ENCODE measurements around the gene OR5AS1. TPM values are rescaled to one million over a fixed set of nuclear protein-coding genes. Genes with fewer than 3 reads are reported as not detected.
"Not testable (repeated sequence)": the region's sequence is repeated elsewhere in the genome, so short reads cannot be mapped to it uniquely, and the experiment has no call there.

The OR5AS1 gene
- not detected in 2 replicates for total RNA-seq

GRCh38 chr11:56027354-56027753 lies at the start of gene OR5AS1:
OR5AS1 (plus strand) TSS chr11:56027654; CDS start chr11:56030419, 2,765 bp downstream.
- Mint-ChIP-seq H3K27ac (no peak within 1 kb of the TSS), H3K4me1 (ENCODE audit: low read depth) (no peaks in the 10 kb centered on the region), H3K4me3 (no peak within 1 kb of the TSS), H3K36me3 (ENCODE audit: low read depth) (no peaks in the 10 kb centered on the region), H3K27me3 (ENCODE audit: insufficient read depth) (no peaks in the 10 kb centered on the region), H3K9me3 (peaks cover 12% of the 10 kb centered on the region)
- intact Hi-C loops (cut with micrococcal nuclease) = no loop called here
- no peak for DNase-seq (ENCODE audit: low spot score)

DNA sequence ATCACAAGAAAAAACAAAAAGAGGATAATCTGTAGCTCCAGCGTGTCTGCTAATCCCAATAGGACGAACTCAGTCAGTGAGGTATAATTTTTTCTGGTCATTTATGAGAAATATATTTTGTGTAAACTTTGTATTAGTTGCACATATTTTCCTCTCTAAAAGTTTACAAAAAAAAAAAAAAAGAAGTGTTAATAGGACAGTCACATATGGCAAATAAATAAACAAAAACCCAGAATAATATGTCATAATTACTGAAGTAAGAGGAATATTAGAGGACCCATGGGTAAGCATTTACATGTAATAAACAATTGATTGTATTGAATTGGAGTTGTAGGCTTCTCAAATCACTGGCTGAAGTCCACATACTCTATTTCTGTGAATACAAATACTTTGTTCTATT lies 32.9 kb upstream of the OR5AS1 start, which contains the start of gene OR5F1:
Gene OR5F1, minus strand, starts transcription at position 101 of the 400 bp plus-strand sequence. Its CDS starts 0 bp downstream, at position 101.
- no peaks in the 10 kb centered on the region for H3K27me3 Mint-ChIP-seq (ENCODE audit: insufficient read depth)
- no peak for DNase-seq (ENCODE audit: low spot score)
- H3K4me1 Mint-ChIP-seq (ENCODE audit: low read depth) = no peaks in the 10 kb centered on the region
- H3K36me3 Mint-ChIP-seq (ENCODE audit: low read depth) = no peaks in the 10 kb centered on the region
- H3K4me3 Mint-ChIP-seq = no peak within 1 kb of the TSS
- H3K9me3 Mint-ChIP-seq = peaks cover 27% of the 10 kb centered on the region
- intact Hi-C loops (cut with micrococcal nuclease) = no loop called here
- no peak within 1 kb of the TSS for H3K27ac Mint-ChIP-seq

GRCh38 chr11:56010716-56011115 lies 16.7 kb upstream of the OR5AS1 start:
- Mint-ChIP-seq H3K27ac (no peak overlapping the region), H3K4me3 (no peak overlapping the region), H3K9me3 (peaks cover 27% of the 10 kb centered on the region), H3K27me3 (ENCODE audit: insufficient read depth) (no peaks in the 10 kb centered on the region), H3K36me3 (ENCODE audit: low read depth) (no peaks in the 10 kb centered on the region), H3K4me1 (ENCODE audit: low read depth) (no peaks in the 10 kb centered on the region)
- DNase-seq (ENCODE audit: low spot score) = no peak
- intact Hi-C loops (cut with micrococcal nuclease) = no loop called here

GRCh38 chr11:56013805-56014204 lies 13.6 kb upstream of the OR5AS1 start:
- Mint-ChIP-seq H3K36me3 (ENCODE audit: low read depth) (no peaks in the 10 kb centered on the region), H3K27ac (no peak overlapping the region), H3K27me3 (ENCODE audit: insufficient read depth) (no peaks in the 10 kb centered on the region), H3K4me1 (ENCODE audit: low read depth) (no peaks in the 10 kb centered on the region), H3K9me3 (peaks cover 25% of the 10 kb centered on the region), H3K4me3 (no peak overlapping the region)
- intact Hi-C loops (cut with micrococcal nuclease) = no loop called here
- no peak for DNase-seq (ENCODE audit: low spot score)

DNA sequence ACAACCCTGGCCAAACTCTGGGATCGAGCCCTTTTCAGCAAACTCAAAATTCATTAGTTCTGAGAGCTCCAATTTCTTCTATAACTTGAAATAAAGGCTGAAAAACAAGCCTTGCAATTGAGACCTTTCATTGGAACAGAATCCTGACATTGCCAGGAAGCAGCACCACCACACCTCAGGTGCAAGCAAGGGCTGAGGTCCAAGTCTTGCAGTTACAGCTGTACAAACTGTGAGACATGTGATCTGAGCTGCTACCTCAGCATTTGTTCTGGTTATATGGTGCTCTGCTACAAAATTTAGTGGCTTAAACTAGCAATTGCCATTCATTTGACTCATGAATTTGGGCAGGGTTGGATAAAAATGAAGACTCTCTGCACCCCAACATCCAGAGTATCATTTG lies 18.1 kb downstream of the OR5AS1 start:
- H3K9me3 Mint-ChIP-seq = peaks cover 18% of the 10 kb centered on the region
- no peak overlapping the region for H3K4me3 Mint-ChIP-seq
- no peak for DNase-seq (ENCODE audit: low spot score)
- H3K4me1 Mint-ChIP-seq (ENCODE audit: low read depth) = no peaks in the 10 kb centered on the region
- intact Hi-C loops (cut with micrococcal nuclease) = no loop called here
- no peaks in the 10 kb centered on the region for H3K36me3 Mint-ChIP-seq (ENCODE audit: low read depth)
- no peak overlapping the region for H3K27ac Mint-ChIP-seq
- H3K27me3 Mint-ChIP-seq (ENCODE audit: insufficient read depth) = no peaks in the 10 kb centered on the region

DNA sequence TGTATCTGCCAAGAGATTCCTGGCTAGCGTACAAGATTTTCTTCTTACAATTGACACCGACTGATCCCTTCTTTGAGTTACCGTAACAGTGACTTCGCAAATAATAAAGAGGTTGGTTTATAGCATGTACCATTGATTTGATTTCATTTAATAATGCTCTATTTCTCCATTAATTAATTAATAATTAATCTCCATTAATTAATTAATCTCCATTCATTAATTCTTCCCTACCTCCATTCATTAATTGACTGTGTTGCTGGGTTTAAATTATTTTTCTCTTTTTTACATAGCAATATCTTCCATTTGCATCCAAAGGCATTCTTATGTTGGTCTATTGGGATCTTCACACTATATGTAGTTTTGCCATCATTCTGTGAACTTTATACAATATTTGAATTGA lies 21.0 kb downstream of the OR5AS1 start:
- peaks cover 7% of the 10 kb centered on the region for H3K9me3 Mint-ChIP-seq
- intact Hi-C loops (cut with micrococcal nuclease) = no loop called here
- no peaks in the 10 kb centered on the region for H3K27me3 Mint-ChIP-seq (ENCODE audit: insufficient read depth)
- H3K4me3 Mint-ChIP-seq = no peak overlapping the region
- H3K4me1 Mint-ChIP-seq (ENCODE audit: low read depth) = no peaks in the 10 kb centered on the region
- no peak overlapping the region for H3K27ac Mint-ChIP-seq
- no peak for DNase-seq (ENCODE audit: low spot score)
- no peaks in the 10 kb centered on the region for H3K36me3 Mint-ChIP-seq (ENCODE audit: low read depth)

DNA sequence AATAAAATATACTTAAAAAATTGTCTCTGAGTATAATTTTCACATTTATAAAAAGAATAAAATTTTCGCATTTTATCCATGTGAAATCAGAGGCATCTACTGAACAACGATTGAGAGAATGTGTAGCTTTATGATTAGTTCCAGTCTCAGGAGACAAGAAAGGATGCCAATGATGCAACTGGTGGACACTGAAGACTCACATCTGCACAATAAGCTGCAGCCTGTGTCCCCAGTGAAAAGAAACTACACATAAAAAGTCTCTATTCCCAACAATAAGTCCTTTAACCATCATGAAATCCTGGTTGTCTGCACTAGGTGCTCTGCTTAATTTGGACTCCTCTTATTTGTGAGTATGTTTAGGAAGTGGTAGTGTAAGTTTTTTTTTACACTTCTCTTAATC lies 22.0 kb downstream of the OR5AS1 start:
- no peaks in the 10 kb centered on the region for H3K36me3 Mint-ChIP-seq (ENCODE audit: low read depth)
- no peak for DNase-seq (ENCODE audit: low spot score)
- H3K4me1 Mint-ChIP-seq (ENCODE audit: low read depth) = no peaks in the 10 kb centered on the region
- intact Hi-C loops (cut with micrococcal nuclease) = no loop called here
- no peaks in the 10 kb centered on the region for H3K27me3 Mint-ChIP-seq (ENCODE audit: insufficient read depth)
- H3K9me3 Mint-ChIP-seq = peaks cover 5% of the 10 kb centered on the region
- no peak overlapping the region for H3K4me3 Mint-ChIP-seq
- no peak overlapping the region for H3K27ac Mint-ChIP-seq

GRCh38 chr11:56056366-56056765 lies 28.9 kb downstream of the OR5AS1 start:
- DNase-seq (ENCODE audit: low spot score); H3K27me3 Mint-ChIP-seq (ENCODE audit: insufficient read depth); intact Hi-C loops (cut with micrococcal nuclease); H3K36me3 Mint-ChIP-seq (ENCODE audit: low read depth); H3K4me3 Mint-ChIP-seq; H3K4me1 Mint-ChIP-seq (ENCODE audit: low read depth); H3K27ac Mint-ChIP-seq: not testable (repeated sequence)
- peaks cover 27% of the 10 kb centered on the region for H3K9me3 Mint-ChIP-seq

- H3K4me1 Mint-ChIP-seq (ENCODE audit: low read depth); H3K27ac Mint-ChIP-seq; H3K4me3 Mint-ChIP-seq; H3K27me3 Mint-ChIP-seq (ENCODE audit: insufficient read depth); DNase-seq (ENCODE audit: low spot score); intact Hi-C loops (cut with micrococcal nuclease); H3K36me3 Mint-ChIP-seq (ENCODE audit: low read depth): not testable (repeated sequence)
- H3K9me3 Mint-ChIP-seq = peaks cover 22% of the 10 kb centered on the region
These were observed 30.3 kb downstream of the OR5AS1 start for GRCh38 chr11:56057661-56058237.

GRCh38 chr11:56058260-56058780 lies 30.9 kb downstream of the OR5AS1 start:
- H3K36me3 Mint-ChIP-seq (ENCODE audit: low read depth); H3K4me3 Mint-ChIP-seq; H3K27ac Mint-ChIP-seq; H3K27me3 Mint-ChIP-seq (ENCODE audit: insufficient read depth); intact Hi-C loops (cut with micrococcal nuclease); DNase-seq (ENCODE audit: low spot score); H3K4me1 Mint-ChIP-seq (ENCODE audit: low read depth): not testable (repeated sequence)
- peaks cover 22% of the 10 kb centered on the region for H3K9me3 Mint-ChIP-seq

DNA sequence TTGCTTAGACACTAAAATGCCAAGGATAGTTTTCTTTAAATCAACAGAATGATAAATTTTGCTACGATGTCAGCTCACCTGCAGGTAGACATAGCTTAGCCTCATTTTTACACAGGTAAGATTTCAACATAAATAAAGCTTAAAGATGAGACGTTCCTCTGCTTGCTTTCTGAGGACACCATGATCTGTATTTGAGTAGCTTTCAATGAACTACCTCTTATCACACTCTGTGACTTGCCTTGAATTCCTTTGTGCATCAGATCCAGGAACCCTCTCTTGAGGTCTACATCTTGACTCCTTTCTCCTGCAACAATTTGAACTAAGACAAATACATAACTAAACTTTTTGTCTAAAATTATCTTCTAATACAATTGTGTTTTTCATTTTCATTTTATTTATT lies 39.5 kb downstream of the OR5AS1 start:
- Mint-ChIP-seq H3K36me3 (ENCODE audit: low read depth) (no peaks in the 10 kb centered on the region), H3K27ac (no peak overlapping the region), H3K27me3 (ENCODE audit: insufficient read depth) (no peaks in the 10 kb centered on the region), H3K4me1 (ENCODE audit: low read depth) (no peaks in the 10 kb centered on the region), H3K9me3 (peaks cover 12% of the 10 kb centered on the region), H3K4me3 (no peak overlapping the region)
- no peak for DNase-seq (ENCODE audit: low spot score)
- intact Hi-C loops (cut with micrococcal nuclease) = no loop called here

Data from activated T-helper 1 cell treated with anti-CD3 and anti-CD28 coated beads, Interleukin-12 subunit alpha, Interleukin-12 subunit beta, Interleukin-2, Interleukin-4 antibody, amounts not matched to agents 30 ng/mL and 10 ng/mL and 1 ng/mL, durations not matched to agents 14 hours and 24 hours and 36 hours (primary cell).